Measurements from ENCODE around the gene DOCK3. TPM values are rescaled to one million over a fixed set of nuclear protein-coding genes. Genes with fewer than 3 reads are reported as not detected.

Gene DOCK3, protein sequence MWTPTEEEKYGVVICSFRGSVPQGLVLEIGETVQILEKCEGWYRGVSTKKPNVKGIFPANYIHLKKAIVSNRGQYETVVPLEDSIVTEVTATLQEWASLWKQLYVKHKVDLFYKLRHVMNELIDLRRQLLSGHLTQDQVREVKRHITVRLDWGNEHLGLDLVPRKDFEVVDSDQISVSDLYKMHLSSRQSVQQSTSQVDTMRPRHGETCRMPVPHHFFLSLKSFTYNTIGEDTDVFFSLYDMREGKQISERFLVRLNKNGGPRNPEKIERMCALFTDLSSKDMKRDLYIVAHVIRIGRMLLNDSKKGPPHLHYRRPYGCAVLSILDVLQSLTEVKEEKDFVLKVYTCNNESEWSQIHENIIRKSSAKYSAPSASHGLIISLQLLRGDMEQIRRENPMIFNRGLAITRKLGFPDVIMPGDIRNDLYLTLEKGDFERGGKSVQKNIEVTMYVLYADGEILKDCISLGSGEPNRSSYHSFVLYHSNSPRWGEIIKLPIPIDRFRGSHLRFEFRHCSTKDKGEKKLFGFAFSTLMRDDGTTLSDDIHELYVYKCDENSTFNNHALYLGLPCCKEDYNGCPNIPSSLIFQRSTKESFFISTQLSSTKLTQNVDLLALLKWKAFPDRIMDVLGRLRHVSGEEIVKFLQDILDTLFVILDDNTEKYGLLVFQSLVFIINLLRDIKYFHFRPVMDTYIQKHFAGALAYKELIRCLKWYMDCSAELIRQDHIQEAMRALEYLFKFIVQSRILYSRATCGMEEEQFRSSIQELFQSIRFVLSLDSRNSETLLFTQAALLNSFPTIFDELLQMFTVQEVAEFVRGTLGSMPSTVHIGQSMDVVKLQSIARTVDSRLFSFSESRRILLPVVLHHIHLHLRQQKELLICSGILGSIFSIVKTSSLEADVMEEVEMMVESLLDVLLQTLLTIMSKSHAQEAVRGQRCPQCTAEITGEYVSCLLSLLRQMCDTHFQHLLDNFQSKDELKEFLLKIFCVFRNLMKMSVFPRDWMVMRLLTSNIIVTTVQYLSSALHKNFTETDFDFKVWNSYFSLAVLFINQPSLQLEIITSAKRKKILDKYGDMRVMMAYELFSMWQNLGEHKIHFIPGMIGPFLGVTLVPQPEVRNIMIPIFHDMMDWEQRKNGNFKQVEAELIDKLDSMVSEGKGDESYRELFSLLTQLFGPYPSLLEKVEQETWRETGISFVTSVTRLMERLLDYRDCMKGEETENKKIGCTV (N-terminal part only)
- total RNA-seq: 10 to 100 TPM; 11.2 to 11.7 TPM
- 8.4 TPM for polyA plus RNA-seq (ENCODE audit: insufficient read depth, low read depth, low replicate concordance)
- long read RNA-seq, donor 1: 0 reads
- long read RNA-seq, donor 2: 0 reads

DNA sequence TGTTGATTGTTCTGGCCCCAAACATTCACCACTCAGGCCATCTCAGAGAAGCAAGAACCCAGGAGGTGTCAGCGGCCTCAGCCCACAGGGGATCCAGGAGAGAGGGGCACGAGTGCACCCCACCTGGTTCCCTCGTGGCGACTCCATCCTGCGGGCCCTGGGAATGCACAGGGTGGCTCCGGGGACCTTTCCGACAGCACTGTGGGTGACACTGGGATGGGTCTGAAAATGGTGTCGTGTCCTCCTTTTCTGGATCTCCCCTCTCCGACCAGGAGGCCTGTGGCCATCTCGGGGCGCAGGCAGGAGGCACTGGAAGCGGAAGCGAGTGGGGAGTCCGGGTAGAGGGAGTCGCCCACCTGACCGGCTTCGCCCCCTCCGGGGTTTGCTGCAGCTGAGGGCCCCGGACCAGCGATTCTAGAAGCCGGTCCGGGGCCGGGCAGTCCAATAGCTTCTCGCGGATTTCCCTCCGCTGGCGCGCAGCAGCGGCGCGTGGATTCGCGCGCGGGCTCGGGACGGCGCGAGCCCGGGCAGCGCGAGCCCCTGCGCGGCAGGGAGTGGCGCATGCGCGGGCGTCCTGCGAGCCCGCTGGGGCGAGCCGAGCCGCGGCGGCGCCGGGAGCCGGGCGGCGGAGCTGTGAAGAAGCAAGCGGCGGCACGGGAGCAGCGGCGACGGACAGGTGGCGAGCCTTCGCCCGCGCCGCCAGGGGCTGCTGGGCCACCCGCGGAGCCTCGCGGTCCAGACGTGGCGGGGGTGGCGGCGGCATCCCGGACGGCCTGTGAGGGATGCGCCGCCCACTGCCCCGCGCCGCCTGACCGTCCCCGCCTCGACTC, at the start of gene DOCK3:
DOCK3 (plus strand) TSS at position 579 of the 830 bp plus-strand sequence. CDS start 337 bp downstream, outside the sequence.
- TF ChIP-seq, protein P1, sequence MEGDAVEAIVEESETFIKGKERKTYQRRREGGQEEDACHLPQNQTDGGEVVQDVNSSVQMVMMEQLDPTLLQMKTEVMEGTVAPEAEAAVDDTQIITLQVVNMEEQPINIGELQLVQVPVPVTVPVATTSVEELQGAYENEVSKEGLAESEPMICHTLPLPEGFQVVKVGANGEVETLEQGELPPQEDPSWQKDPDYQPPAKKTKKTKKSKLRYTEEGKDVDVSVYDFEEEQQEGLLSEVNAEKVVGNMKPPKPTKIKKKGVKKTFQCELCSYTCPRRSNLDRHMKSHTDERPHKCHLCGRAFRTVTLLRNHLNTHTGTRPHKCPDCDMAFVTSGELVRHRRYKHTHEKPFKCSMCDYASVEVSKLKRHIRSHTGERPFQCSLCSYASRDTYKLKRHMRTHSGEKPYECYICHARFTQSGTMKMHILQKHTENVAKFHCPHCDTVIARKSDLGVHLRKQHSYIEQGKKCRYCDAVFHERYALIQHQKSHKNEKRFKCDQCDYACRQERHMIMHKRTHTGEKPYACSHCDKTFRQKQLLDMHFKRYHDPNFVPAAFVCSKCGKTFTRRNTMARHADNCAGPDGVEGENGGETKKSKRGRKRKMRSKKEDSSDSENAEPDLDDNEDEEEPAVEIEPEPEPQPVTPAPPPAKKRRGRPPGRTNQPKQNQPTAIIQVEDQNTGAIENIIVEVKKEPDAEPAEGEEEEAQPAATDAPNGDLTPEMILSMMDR (IDR thresholded peaks at IDR 0.05): peak in 1 of 3 experiments; percentile 20
- no peak for TF ChIP-seq POLR2A (IDR thresholded peaks at IDR 0.05)
- intact Hi-C loops (cut with DNase I; ENCODE audit: low total_unique reads): no loop called here
- WGBS, 2 donors: 0 to 4% methylated on average over 5 to 57 of the region's 89 CpGs

DNA sequence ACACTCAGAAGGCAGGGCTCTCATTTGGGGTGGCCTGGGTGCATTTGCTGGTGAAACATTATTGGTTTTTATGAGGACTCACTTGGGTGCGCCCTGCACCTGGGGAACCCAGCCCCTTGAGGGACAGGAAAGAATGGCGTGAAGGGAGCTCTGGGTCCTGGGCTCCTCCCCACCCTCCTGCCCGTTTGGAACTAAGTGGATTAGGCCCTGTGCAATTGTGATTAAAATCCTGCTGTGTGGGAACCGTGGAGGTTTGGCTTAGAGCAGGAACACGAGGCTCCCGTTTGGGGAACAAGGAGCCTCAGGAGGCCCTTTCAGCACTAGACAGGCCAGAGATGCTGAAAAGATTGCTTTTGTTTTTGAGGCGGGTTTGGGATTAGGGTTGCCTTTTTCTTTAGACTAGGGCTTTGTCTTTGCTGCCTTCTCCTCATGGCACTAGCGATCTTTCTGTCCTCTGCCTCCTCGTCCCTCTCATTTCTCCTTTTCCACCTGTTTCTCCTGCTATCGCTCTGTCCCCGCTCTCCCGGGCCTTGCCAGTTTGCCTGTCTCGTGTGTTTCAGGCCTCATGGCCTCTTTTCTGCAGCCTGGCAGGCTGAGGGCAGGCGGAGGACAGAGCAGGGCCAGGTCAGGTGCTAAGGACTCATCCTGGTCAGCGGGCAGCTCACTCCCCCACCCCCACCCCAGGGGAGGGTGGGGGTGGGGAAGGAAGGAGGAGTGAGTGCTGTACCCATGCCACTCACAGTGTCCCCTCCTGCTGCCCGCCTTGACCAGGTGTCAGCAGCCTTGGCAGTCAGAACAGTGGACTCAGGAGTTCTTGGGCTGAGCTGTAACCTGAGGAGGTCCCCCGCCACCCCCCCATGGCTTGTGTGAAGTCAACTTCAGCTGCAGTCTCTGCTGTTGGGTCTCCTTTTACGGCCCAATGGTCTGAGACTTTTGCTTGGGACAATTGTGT, 49.2 kb upstream of the DOCK3 start:
- Histone ChIP-seq H3K27ac (no peak overlapping the region), H3K4me1 (no peaks in the 10 kb centered on the region), H3K9me3 (no peaks in the 10 kb centered on the region), H3K4me3 (no peak overlapping the region), H3K36me3 (ENCODE audit: low read depth, missing control alignments) (no peaks in the 10 kb centered on the region), H3K27me3 (no peaks in the 10 kb centered on the region)
- intact Hi-C loops (cut with DNase I; ENCODE audit: low total_unique reads): no loop called here
- 69 to 71% methylated on average over 13 to 18 of the region's 18 CpGs for WGBS, 2 donors
- DNase-seq: no peak
- no peak for TF ChIP-seq POLR2A (IDR thresholded peaks at IDR 0.05)
- TF ChIP-seq, protein P1 (IDR thresholded peaks at IDR 0.05): no peak

More for the DNA sequence above, at the start of gene DOCK3:
- peak; percentile 58 for DNase-seq
- Histone ChIP-seq H3K4me1 (no peaks in the 10 kb centered on the region), H3K27me3 (no peaks in the 10 kb centered on the region), H3K4me3 (peak within 1 kb of the TSS; percentile 53 to 61), H3K36me3 (ENCODE audit: low read depth, missing control alignments) (no peaks in the 10 kb centered on the region), H3K27ac (no peak within 1 kb of the TSS), H3K9me3 (no peaks in the 10 kb centered on the region)

DNA sequence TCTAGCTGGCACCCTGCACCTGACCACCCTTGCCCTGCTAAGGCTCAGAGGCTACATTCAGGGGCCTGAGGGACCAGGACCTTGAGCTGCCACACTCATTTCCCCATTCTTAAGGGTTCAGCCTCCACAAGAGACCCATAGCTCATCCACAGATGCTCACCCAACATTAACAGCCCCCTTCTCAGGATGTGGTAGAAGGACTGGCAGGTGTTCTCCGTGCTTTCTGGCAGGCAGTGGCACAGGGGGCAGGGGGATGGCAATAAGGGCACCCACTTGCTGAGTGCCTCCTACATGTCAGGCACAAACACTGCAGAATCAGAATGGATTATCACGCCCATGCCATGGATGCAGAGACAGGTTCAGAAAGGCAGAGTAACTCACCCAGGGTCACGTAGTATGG, 48.3 kb upstream of the DOCK3 start:
- DNase-seq: no peak
- H3K9me3 ChIP-seq: no peaks in the 10 kb centered on the region
- no peak overlapping the region for H3K4me3 ChIP-seq
- no peaks in the 10 kb centered on the region for H3K27me3 ChIP-seq
- intact Hi-C loops (cut with DNase I; ENCODE audit: low total_unique reads): no loop called here
- 71 to 98% methylated on average over 1 to 3 of the region's 3 CpGs for WGBS, 2 donors
- no peak overlapping the region for H3K27ac ChIP-seq
- no peaks in the 10 kb centered on the region for H3K36me3 ChIP-seq (ENCODE audit: low read depth, missing control alignments)
- H3K4me1 ChIP-seq: no peaks in the 10 kb centered on the region
- TF ChIP-seq, protein P1 (IDR thresholded peaks at IDR 0.05): no peak
- TF ChIP-seq POLR2A (IDR thresholded peaks at IDR 0.05): no peak
